ENCODE results near the gene EMX1.

EMX1 gene

DNA sequence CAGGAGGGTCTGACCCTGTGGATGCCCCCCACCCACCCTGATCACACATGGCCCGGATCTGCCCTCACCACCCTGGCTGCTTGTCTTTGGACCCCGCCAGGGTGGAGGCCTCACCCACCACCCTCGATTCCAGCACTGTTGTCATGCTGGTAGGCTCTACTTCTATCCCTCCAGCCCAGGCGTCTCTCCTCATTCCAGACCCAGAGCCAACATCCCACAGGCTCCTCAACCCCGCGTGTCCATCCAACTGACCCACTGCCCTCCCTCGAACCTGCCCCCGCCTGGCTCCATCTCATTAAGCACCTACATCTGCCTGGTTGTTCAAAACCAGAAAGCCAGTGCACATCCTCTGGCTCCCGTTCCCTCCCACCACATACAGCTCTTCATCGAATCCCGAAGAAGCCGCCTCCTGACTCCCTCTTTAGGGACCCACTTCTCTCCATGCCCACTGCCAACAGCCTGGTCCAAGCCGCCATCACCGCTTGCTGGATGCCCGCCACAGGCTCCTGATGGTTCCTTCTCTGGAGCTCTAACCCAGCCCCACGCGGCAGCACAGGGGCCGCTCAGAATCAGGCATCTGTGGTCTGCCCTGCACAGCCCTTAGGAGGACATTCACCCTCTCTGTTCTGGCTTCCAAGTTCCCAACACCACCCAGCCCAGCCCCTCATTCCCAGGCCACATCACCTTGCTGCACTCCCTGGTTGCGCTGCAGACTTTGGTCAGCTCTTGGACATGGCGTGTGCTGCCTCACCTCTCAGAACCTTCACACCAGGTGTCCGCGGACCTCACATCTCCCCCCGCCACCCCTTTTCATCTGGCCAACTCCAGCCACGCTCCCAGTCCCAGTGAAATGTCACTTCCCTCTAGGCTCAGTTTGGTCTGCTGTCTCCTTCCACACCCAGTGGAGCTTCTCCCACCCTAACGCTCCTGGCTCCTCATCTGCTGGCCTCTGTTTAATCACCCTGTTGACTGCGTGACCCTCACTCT, 43.0 kb downstream of the EMX1 start:
- ChIA-PET CTCF (interaction anchor here (1.3 kb wide), 1 partner anchor 33 kb away, joined by 3 read pairs; no protein-coding TSS in a partner anchor), POLR2A (no interaction called here)
- DNase-seq (ENCODE audit: extremely low spot score) = no peak
- TF ChIP-seq, protein P1, sequence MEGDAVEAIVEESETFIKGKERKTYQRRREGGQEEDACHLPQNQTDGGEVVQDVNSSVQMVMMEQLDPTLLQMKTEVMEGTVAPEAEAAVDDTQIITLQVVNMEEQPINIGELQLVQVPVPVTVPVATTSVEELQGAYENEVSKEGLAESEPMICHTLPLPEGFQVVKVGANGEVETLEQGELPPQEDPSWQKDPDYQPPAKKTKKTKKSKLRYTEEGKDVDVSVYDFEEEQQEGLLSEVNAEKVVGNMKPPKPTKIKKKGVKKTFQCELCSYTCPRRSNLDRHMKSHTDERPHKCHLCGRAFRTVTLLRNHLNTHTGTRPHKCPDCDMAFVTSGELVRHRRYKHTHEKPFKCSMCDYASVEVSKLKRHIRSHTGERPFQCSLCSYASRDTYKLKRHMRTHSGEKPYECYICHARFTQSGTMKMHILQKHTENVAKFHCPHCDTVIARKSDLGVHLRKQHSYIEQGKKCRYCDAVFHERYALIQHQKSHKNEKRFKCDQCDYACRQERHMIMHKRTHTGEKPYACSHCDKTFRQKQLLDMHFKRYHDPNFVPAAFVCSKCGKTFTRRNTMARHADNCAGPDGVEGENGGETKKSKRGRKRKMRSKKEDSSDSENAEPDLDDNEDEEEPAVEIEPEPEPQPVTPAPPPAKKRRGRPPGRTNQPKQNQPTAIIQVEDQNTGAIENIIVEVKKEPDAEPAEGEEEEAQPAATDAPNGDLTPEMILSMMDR (IDR thresholded peaks at IDR 0.05; ENCODE audit: control extremely low read depth, extremely low read depth, low read depth, missing control alignments) = no peak

DNA sequence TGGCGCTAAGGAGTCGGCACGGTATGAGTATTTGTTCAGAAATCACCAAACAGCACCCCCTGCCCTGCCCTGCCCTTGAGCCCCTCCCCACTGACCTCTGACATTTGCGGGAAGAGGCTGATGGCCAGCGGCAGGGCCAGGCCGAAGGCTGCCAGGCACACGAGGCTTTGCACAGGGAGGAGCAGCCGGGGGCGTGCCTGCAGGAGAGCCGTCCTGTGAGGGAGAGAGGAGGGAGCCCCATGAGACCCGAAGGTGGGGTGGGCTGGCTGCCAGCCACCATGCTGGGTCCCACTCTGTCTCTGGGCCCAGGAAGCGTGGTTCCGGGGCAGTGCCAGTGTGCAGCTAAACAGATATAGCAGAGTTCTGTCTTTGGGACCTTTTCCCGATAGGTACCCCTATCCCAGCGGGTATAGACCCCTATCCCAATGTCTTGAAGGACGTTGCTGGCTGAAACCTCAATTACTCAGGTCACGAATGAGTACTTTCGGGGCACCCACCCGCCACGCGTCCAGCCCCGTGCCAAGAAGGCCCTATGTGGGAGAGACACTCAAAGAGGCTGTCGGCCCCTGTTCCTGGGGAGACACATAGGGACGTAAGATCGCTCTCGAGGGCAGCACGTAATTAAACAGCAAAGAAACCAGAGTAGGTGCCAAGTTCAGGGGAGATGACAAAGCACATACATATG, 43.9 kb downstream of the EMX1 start:
- CTCF ChIA-PET = interaction anchor here (1.3 to 2.0 kb wide), 2 partner anchors 32 to 68 kb away, joined by 3 to 11 read pairs; no protein-coding TSS in a partner anchor
- POLR2A ChIA-PET = no interaction called here
- DNase-seq (ENCODE audit: extremely low spot score) = no peak
- TF ChIP-seq, protein P1 (IDR thresholded peaks at IDR 0.05; ENCODE audit: control extremely low read depth, extremely low read depth, low read depth, missing control alignments) = no peak

DNA sequence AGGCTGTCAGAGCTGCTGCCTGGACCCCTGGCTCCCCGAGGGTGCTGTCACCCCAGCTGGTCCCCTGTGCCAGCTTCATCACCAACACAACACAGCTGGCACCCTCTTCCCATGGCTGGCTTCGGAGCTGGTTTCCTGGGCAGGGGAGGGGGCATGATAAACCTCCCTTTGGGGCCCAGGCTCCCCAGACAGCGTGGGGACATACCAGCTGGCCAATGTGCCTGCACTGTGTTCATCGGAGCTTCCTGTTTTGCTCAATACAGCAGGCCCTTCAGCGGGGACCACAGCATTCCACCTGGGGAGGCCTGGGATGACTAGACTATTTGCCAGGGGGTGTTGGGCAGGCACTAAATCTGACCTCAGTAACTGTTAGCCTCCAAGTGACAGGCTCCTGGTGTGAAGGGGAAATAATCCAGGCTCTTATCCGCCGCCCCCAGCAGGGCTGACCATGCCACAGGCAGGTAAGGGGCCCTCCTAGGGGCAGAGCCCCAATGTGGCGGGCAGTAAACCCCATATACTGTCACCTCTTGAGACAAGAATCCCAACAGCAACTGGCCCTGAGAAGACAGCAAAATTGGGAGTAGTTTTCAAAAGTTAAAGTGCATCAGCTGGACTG, 44.6 kb downstream of the EMX1 start:
- CTCF ChIA-PET = interaction anchor here (2.0 to 3.3 kb wide), 2 partner anchors 13 to 69 kb away, joined by 11 to 16 read pairs; no protein-coding TSS in a partner anchor

DNA sequence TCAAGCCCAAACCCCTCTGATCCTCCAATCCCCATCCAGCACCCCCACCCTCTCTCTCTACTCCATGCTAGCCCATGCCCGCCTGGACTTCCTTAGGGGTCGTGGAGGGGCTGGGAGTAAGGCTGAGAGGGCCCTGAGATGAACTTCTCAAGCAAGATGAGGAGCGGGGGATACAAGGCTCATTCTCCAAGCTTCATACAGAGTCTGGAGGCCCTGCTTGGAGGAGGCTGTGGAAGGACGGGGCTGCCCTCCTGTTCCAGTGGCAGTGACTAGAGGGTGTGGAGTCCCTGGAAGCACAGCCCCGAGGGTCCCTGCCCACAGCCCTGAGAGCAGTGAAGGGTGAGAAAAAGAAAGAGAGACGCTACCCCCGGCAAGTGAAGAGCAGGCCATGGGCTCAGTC, 45.6 kb downstream of the EMX1 start:
- ChIA-PET POLR2A (no interaction called here), CTCF (interaction anchor here (2.0 to 3.3 kb wide), 2 partner anchors 12 to 70 kb away, joined by 11 to 16 read pairs; no protein-coding TSS in a partner anchor)
- no peak for DNase-seq (ENCODE audit: extremely low spot score)
- TF ChIP-seq, protein P1 (IDR thresholded peaks at IDR 0.05; ENCODE audit: control extremely low read depth, extremely low read depth, low read depth, missing control alignments) = no peak

More for the DNA sequence above, 44.6 kb downstream of the EMX1 start:
- POLR2A ChIA-PET = no interaction called here
- DNase-seq (ENCODE audit: extremely low spot score) = no peak
- TF ChIP-seq, protein P1 (IDR thresholded peaks at IDR 0.05; ENCODE audit: control extremely low read depth, extremely low read depth, low read depth, missing control alignments) = no peak

DNA sequence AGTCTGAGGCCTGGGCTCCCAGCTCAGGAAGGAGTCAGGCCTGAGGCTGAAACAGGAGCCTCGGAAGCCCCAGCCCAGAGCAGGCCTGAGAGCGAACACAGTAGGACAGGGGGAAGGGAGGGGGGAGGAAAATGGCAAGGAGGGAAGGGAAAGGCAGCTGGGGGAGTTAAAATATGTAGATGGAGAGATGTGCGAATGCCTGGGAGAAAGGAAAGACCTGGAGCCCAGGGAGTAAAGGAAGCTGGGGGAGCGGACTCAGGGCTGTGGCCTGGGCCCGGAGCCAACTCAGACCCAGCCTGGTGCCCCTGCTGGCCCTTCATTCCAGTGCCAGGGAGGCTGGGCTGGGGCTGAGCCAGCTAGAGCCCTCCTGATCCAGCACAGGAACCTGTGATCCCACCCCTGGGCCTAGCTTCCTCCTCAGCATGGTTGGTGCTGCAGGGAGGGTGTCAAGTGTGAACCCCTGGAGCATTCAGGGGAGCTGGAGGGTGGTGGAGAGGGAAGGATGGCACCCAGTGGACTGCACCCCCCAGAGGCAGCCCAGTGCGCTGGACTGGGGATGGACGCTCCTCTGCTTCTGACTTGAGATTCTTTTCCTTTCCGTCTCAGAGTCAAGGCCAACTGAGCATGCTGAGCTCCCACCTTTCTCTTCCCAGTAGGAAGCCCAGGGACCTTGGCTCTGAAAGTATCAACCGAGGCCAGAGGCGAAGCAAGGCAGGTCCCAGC, 46.3 kb downstream of the EMX1 start:
- DNase-seq (ENCODE audit: extremely low spot score) = no peak
- TF ChIP-seq, protein P1 (IDR thresholded peaks at IDR 0.05; ENCODE audit: control extremely low read depth, extremely low read depth, low read depth, missing control alignments) = no peak
- ChIA-PET POLR2A (no interaction called here), CTCF (interaction anchor here (1.3 to 3.3 kb wide), 2 partner anchors 11 to 71 kb away, joined by 5 to 16 read pairs; no protein-coding TSS in a partner anchor)
